Activated T-helper 17 cell treated with anti-CD3 and anti-CD28 coated beads, Interleukin-2, amount 50 U/mL, for 72 hours (primary cell): ENCODE measurements around the gene CCSER1. TPM values are rescaled to one million over a fixed set of nuclear protein-coding genes. Genes with fewer than 3 reads are reported as not detected.

Source experiments
- ATAC-seq: fragments of 150-1000 bp; cut with Tn5 transposase; replicated peaks from 2 replicates; pipeline ENCODE4 v1.10.0; 2021; ENCODE audit warnings: mild to moderate bottlenecking, moderate library complexity
- H3K27ac Mint-ChIP-seq: one replicate; pipeline ENCODE4 v1.8.0; 2022; ENCODE audit warnings: mixed read lengths
- H3K27me3 Mint-ChIP-seq: one replicate; pipeline ENCODE4 v1.8.0; 2022; ENCODE audit warnings: mixed read lengths
- H3K36me3 Mint-ChIP-seq: one replicate; pipeline ENCODE4 v1.8.0; 2022; ENCODE audit warnings: low read depth, mild to moderate bottlenecking, mixed read lengths
- H3K4me1 Mint-ChIP-seq: one replicate; pipeline ENCODE4 v1.8.0; 2022; ENCODE audit warnings: mixed read lengths
- H3K4me3 Mint-ChIP-seq: one replicate; pipeline ENCODE4 v1.8.0; 2022; ENCODE audit warnings: mild to moderate bottlenecking, mixed read lengths
- H3K9me3 Mint-ChIP-seq: one replicate; pipeline ENCODE4 v1.8.0; 2022; ENCODE audit warnings: mixed read lengths
- total RNA-seq, 2 donors: library from RNA; stranded (reverse); gene quantifications; one replicate each; pipeline ENCODE4 v1.2.3, GENCODE V29; 2022

CCSER1 gene
- total RNA-seq, 2 donors from 2014 or later = 0.64 to 0.78 TPM

GRCh38 chr4:91472046-91472445 is 1344.9 kb downstream of the CCSER1 start:
- Mint-ChIP-seq H3K36me3 (no peaks in the 10 kb centered on the region), H3K9me3 (peaks cover 7% of the 10 kb centered on the region), H3K4me1 (no peaks in the 10 kb centered on the region), H3K27ac (no peak overlapping the region), H3K4me3 (no peak overlapping the region), H3K27me3 (no peaks in the 10 kb centered on the region)
- no peak for ATAC-seq

DNA sequence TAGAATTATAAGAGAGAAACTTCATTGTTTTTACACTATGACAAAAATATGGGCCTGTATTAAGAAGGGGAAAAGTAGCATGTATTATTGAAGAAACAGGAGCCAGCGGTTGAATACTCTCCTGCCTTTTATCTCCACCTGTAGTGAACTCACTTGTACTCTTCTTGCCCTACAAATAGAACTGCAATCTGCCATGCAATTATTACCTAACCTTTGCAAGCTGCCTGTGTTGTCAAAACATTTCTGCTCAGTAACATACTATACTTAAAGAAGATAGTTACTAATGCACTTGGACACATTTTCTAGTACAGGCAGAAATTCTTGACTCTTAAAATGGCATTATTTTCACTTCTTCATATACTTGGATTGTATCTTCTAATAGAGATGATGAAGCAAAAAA is 1358.2 kb downstream of the CCSER1 start:
- no peak for ATAC-seq

DNA sequence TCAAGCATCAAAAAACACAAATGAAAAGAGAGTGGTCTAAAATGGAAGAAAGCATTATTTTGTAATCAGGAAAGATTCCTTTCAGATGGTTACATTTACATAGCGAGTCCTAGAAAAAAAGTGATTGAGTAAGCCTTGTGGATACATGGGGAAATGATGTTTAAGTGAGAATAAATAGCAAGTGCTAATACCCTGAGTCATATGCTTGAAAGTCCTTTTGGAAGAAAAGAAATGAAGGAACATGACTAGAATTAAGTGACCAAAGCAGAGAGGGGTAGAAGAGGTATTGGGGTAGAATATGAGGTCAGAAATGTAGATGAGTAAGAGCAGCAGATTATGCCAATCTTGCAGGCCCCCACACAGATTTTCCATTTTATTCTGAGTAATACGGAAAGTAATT is 1361.8 kb downstream of the CCSER1 start:
- Mint-ChIP-seq H3K4me1 (no peaks in the 10 kb centered on the region), H3K27ac (no peak overlapping the region), H3K4me3 (no peak overlapping the region), H3K9me3 (peaks cover 13% of the 10 kb centered on the region), H3K36me3 (no peaks in the 10 kb centered on the region), H3K27me3 (no peaks in the 10 kb centered on the region)
- no peak for ATAC-seq

More for the DNA sequence above, 1358.2 kb downstream of the CCSER1 start:
- peaks cover 6% of the 10 kb centered on the region for H3K9me3 Mint-ChIP-seq
- H3K4me3 Mint-ChIP-seq = no peak overlapping the region
- no peaks in the 10 kb centered on the region for H3K4me1 Mint-ChIP-seq
- no peak overlapping the region for H3K27ac Mint-ChIP-seq
- H3K27me3 Mint-ChIP-seq = no peaks in the 10 kb centered on the region
- no peaks in the 10 kb centered on the region for H3K36me3 Mint-ChIP-seq

DNA sequence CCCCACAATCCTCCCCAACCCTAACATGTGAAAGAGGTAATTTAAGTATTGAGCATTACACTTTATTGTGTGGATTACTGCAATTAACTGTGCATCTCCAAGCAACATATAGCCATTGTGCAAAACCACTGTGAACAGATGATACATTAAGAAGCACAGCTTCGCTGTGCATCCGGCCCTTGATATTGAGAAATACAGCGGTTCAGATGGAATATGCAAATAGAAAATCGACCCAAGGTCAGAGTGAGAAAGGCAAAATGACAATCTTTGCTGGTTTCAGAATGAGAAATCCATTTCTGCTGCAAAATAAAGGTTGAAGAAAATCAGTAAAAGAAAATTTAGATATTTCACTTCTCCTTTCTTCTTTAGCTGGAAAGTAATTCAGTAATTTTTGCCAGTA is 1370.7 kb downstream of the CCSER1 start:
- Mint-ChIP-seq H3K27me3 (no peaks in the 10 kb centered on the region), H3K9me3 (no peaks in the 10 kb centered on the region), H3K4me1 (no peaks in the 10 kb centered on the region), H3K4me3 (no peak overlapping the region), H3K27ac (no peak overlapping the region), H3K36me3 (no peaks in the 10 kb centered on the region)
- no peak for ATAC-seq

DNA sequence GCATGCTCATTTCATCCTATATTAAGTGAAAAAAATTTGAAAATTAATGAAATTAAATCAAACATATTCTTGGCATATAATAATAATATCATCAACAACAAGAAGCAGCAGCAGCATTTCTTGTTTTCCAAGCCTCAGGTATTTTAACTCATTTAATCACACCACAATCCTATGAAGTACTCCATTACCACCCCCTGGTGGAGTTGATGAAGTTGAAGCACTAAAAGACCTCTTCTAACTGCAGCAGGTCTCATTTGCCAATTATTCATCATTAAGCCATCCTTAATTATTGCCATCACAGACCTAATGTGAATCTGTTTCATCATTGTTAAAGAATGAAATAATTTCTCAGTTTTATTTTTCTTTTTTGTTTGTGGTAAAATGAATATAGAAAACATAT is 1375.2 kb downstream of the CCSER1 start:
- Mint-ChIP-seq H3K27me3 (no peaks in the 10 kb centered on the region), H3K36me3 (no peaks in the 10 kb centered on the region), H3K4me3 (no peak overlapping the region), H3K4me1 (no peaks in the 10 kb centered on the region), H3K9me3 (peaks cover 6% of the 10 kb centered on the region), H3K27ac (no peak overlapping the region)
- ATAC-seq = no peak

- Mint-ChIP-seq H3K27me3 (no peaks in the 10 kb centered on the region), H3K9me3 (peaks cover 24% of the 10 kb centered on the region), H3K4me1 (no peaks in the 10 kb centered on the region), H3K36me3 (no peaks in the 10 kb centered on the region), H3K27ac (no peak overlapping the region), H3K4me3 (no peak overlapping the region)
- no peak for ATAC-seq
These were observed 1386.1 kb downstream of the CCSER1 start for GRCh38 chr4:91513326-91513725.

- H3K4me1 Mint-ChIP-seq = no peaks in the 10 kb centered on the region
- no peak overlapping the region for H3K27ac Mint-ChIP-seq
- H3K9me3 Mint-ChIP-seq = peaks cover 16% of the 10 kb centered on the region
- no peak overlapping the region for H3K4me3 Mint-ChIP-seq
- no peak for ATAC-seq
- no peaks in the 10 kb centered on the region for H3K27me3 Mint-ChIP-seq
- no peaks in the 10 kb centered on the region for H3K36me3 Mint-ChIP-seq
These were observed 1392.0 kb downstream of the CCSER1 start for GRCh38 chr4:91519155-91519554.

DNA sequence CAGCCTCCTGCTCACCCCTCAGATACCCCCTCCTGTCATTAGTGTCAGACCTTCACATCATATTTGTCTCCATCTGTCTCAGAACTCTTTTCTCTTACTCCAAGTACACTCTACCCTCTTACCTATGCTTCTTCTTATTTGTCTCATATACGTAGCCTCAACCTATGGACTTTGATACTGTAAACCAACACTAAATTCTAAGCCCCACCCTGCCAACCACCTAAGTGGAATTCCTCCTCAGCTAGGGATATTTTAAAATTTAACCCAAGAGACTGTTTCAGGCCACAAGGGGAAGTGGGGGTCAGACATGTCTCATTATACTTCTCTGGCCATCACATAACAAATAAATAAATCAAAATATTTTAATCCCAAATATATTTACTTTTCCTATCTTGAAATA is 1398.4 kb downstream of the CCSER1 start:
- Mint-ChIP-seq H3K27me3 (no peaks in the 10 kb centered on the region), H3K36me3 (no peaks in the 10 kb centered on the region), H3K4me1 (no peaks in the 10 kb centered on the region), H3K27ac (no peak overlapping the region), H3K9me3 (peaks cover 17% of the 10 kb centered on the region), H3K4me3 (no peak overlapping the region)
- no peak for ATAC-seq

DNA sequence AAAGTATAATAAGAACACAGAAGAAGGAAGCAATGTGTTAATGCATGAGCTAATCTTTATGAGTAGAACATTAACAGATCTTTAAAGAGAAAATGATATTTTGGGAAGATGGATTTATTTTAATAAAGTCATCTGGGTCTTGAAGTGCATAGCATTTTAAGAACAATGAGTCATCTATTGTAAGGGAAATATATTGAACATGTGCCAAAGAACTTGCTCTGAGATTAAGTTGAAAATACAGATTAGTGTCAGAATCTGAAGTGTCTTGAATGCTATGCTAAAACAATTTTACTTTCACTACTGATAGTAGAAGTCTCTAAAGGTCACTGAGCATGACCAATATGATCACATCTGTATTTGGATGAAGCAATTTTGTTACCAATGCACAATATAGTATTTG is 1399.9 kb downstream of the CCSER1 start:
- Mint-ChIP-seq H3K27me3 (no peaks in the 10 kb centered on the region), H3K27ac (no peak overlapping the region), H3K4me3 (no peak overlapping the region), H3K4me1 (no peaks in the 10 kb centered on the region), H3K9me3 (peaks cover 20% of the 10 kb centered on the region), H3K36me3 (no peaks in the 10 kb centered on the region)
- ATAC-seq = no peak

DNA sequence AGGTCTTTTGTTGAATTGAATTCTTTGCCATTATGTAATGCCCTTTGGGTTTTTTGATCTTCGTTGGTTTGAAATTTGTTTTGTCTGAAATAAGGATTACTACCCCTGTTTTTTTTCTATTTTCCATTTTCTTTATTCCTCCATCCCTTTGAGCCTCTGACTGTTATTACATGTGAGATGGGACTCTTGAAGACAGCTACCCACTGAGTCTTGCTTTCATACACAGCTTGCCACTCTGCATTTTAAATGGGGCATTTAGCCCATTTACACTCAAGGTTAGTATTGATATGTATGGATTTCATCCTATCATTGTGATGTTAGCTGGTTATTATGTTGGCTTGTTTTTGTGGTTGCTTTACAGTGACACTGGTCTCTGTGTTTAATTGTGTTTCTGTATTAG is 1440.4 kb downstream of the CCSER1 start:
- Mint-ChIP-seq H3K36me3 (no peaks in the 10 kb centered on the region), H3K27ac (no peak overlapping the region), H3K27me3 (no peaks in the 10 kb centered on the region), H3K9me3 (peaks cover 24% of the 10 kb centered on the region), H3K4me1 (no peaks in the 10 kb centered on the region), H3K4me3 (no peak overlapping the region)
- no peak for ATAC-seq

DNA sequence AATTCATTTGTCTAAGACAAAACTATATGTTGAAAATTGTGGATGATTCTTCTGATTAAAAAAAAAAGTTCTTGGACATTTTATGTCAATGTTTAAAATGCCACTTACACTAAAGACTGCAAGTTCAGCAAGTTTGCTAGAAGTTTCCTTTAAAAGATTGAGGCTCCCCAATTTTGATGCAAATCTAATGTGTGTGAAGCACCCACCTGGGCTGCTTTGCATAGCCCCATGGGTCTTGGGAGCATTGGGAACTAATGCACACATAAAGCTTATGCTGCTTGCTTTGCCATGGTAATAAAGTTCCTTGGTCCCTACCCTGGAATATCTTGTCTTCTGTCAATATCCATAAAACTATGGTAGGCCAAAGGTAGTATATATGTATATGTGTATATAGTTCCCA is 1450.7 kb downstream of the CCSER1 start:
- Mint-ChIP-seq H3K4me3 (no peak overlapping the region), H3K36me3 (no peaks in the 10 kb centered on the region), H3K27ac (no peak overlapping the region), H3K4me1 (no peaks in the 10 kb centered on the region), H3K9me3 (no peaks in the 10 kb centered on the region), H3K27me3 (no peaks in the 10 kb centered on the region)
- no peak for ATAC-seq

GRCh38 chr4:91590260-91590659 is 1463.1 kb downstream of the CCSER1 start:
- no peaks in the 10 kb centered on the region for H3K36me3 Mint-ChIP-seq
- no peak overlapping the region for H3K27ac Mint-ChIP-seq
- no peaks in the 10 kb centered on the region for H3K27me3 Mint-ChIP-seq
- peaks cover 5% of the 10 kb centered on the region for H3K9me3 Mint-ChIP-seq
- no peak overlapping the region for H3K4me3 Mint-ChIP-seq
- no peak for ATAC-seq
- no peaks in the 10 kb centered on the region for H3K4me1 Mint-ChIP-seq

DNA sequence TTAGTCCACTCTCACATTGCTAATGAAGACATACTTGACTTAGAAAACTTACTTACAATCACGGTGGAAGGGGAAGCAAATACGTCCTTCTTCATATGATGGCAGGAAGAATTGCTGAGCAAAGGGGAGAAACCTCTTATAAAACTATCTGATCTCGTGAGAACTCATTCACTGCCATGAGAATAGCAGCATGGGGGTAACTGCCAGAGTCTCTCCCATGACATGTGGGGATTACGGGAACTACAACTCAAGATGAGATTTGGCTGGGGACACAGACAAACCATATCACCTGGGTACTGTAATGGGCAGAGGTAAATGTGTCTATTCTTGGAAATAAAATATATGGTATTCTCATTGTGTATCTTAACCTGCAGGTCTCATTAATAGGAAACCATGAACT is 1464.9 kb downstream of the CCSER1 start:
- no peaks in the 10 kb centered on the region for H3K9me3 Mint-ChIP-seq
- no peaks in the 10 kb centered on the region for H3K36me3 Mint-ChIP-seq
- ATAC-seq = no peak
- no peak overlapping the region for H3K27ac Mint-ChIP-seq
- H3K27me3 Mint-ChIP-seq = no peaks in the 10 kb centered on the region
- H3K4me3 Mint-ChIP-seq = no peak overlapping the region
- H3K4me1 Mint-ChIP-seq = no peaks in the 10 kb centered on the region

DNA sequence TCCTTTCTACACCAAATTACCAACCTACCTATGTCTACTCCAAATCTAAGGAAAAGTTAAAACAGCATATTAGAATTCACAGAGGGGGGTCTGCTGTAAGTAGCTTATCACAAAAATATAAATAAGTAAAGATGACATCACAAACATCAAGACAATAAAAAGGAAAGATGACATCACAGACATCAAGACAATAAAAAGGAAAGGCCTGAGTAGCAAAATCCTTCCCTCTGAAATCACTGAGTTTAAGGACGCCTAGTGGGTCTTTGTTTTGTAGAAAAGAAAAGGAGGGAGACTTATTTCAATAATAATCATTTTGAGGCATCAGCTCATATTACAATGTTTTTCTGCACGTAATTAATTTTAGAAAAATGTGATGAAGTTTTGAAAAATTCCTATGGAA is 1469.5 kb downstream of the CCSER1 start:
- Mint-ChIP-seq H3K4me3 (no peak overlapping the region), H3K27ac (no peak overlapping the region), H3K36me3 (no peaks in the 10 kb centered on the region), H3K27me3 (no peaks in the 10 kb centered on the region), H3K4me1 (no peaks in the 10 kb centered on the region), H3K9me3 (peaks cover 4% of the 10 kb centered on the region)
- ATAC-seq = no peak

DNA sequence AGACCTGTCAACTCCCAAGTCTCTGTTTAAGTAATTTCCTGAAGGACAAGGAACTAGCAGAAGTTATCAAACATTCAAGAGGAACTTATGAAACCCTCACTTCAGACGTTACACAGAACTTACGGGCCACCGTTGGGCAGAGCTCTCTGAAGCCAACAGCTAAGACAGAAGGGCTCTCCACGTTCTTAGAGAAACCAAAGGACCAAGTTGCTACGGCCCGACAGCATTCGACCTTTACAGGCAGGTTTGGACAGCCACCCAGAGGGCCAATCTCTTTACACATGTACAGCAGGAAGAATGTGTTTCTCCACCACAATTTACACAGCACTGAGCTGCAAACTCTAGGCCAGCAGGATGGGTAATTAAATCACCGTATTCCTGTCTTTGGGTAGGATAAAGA is 1471.5 kb downstream of the CCSER1 start:
- ATAC-seq = no peak

DNA sequence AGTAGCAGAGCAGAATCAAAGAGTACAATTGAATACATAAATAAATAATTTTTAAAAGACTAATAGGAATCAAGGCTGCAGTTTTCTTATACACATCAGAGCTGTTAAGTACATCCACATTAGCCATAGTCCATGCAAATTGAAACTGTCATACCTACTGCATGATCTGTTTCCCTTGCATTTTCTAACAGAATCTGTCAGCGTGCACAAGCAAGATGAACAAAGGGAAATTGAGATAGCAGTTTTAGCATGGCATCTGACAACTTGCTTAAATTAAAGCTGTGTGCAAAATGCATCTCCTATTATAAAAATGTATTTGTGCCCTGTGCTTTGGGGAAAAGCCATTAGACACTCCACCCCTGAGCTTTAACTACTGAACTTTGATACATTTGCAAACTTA is 1473.1 kb downstream of the CCSER1 start:
- Mint-ChIP-seq H3K27me3 (no peaks in the 10 kb centered on the region), H3K4me1 (no peaks in the 10 kb centered on the region), H3K27ac (no peak overlapping the region), H3K4me3 (no peak overlapping the region), H3K36me3 (no peaks in the 10 kb centered on the region), H3K9me3 (peaks cover 4% of the 10 kb centered on the region)
- ATAC-seq = no peak

More for the DNA sequence above, 1471.5 kb downstream of the CCSER1 start:
- Mint-ChIP-seq H3K4me3 (no peak overlapping the region), H3K27ac (no peak overlapping the region), H3K36me3 (no peaks in the 10 kb centered on the region), H3K4me1 (no peaks in the 10 kb centered on the region), H3K27me3 (no peaks in the 10 kb centered on the region), H3K9me3 (peaks cover 4% of the 10 kb centered on the region)
